ENCODE data around the gene TMTC3.

TMTC3 gene

DNA sequence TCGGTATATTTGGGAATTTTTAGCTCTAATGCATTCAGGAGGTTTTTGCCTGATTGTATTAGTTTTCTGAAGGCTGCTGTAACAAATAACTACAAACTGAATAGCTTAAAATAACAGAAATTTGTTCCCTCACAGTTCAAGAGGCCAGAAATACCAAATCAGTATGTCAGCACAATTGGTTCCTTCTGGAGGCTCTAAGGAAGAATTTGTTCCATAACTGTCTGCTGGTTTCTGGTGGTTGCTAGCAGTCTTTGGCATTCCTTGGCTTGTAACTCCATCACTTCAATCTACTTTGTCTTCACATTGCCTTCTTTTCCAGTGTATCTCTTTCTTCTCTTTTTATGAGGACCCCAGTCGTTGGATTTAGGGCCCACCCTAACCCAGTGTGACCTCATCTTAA is 21.3 kb downstream of the TMTC3 start:
- Histone ChIP-seq H3K36me3 (ENCODE audit: control insufficient read depth, insufficient read depth, low read length) (no peaks in the 10 kb centered on the region; the same call in 1 of the 2 replicates), H3K9me3 (ENCODE audit: control insufficient read depth, insufficient read depth, low read length) (no peaks in the 10 kb centered on the region), H3K27me3 (ENCODE audit: control insufficient read depth, insufficient read depth, low read length) (no peaks in the 10 kb centered on the region), H3K4me3 (ENCODE audit: low read length) (no peak overlapping the region), H3K4me1 (ENCODE audit: control insufficient read depth, insufficient read depth, low read length) (no peaks in the 10 kb centered on the region), H3K27ac (ENCODE audit: low read length) (no peak overlapping the region)
- WGBS (ENCODE audit: insufficient coverage, insufficient read length) = no CpG with 5 or more reads among the region's 2 CpGs
- no peak for DNase-seq (ENCODE audit: low read depth, low spot score)

- WGBS (ENCODE audit: insufficient coverage, insufficient read length) = no CpG with 5 or more reads among the region's 1 CpG
- no peaks in the 10 kb centered on the region for H3K9me3 ChIP-seq (ENCODE audit: control insufficient read depth, insufficient read depth, low read length)
- H3K27me3 ChIP-seq (ENCODE audit: control insufficient read depth, insufficient read depth, low read length) = no peaks in the 10 kb centered on the region
- no peaks in the 10 kb centered on the region; the same call in 1 of the 2 replicates for H3K36me3 ChIP-seq (ENCODE audit: control insufficient read depth, insufficient read depth, low read length)
- H3K4me3 ChIP-seq (ENCODE audit: low read length) = no peak overlapping the region
- DNase-seq (ENCODE audit: low read depth, low spot score) = no peak
- H3K27ac ChIP-seq (ENCODE audit: low read length) = no peak overlapping the region
- no peaks in the 10 kb centered on the region for H3K4me1 ChIP-seq (ENCODE audit: control insufficient read depth, insufficient read depth, low read length)
Measured at GRCh38 chr12:88166179-88166578, 24.1 kb downstream of the TMTC3 start.

DNA sequence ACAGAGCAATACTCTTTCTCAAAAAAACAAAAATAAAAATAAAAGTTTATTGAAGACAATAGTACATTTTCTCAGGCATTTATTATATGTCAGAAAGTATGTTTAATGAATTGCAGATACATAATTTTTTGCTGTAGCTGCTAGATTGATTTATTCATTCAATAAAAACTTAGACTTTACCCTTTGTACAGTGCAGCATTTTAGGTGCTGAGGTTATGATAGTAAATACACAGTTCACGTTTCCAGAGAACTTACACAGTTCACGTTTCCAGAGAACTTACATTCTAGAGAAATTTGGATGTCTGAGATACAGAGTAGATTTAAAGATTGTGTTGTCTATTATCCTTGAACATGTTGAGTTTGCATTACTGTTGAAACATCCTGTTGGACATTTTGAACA is 25.3 kb downstream of the TMTC3 start:
- H3K4me3 ChIP-seq (ENCODE audit: low read length) = no peak overlapping the region
- no CpG with 5 or more reads among the region's 2 CpGs for WGBS (ENCODE audit: insufficient coverage, insufficient read length)
- H3K36me3 ChIP-seq (ENCODE audit: control insufficient read depth, insufficient read depth, low read length) = no peaks in the 10 kb centered on the region; the same call in 1 of the 2 replicates
- no peak for DNase-seq (ENCODE audit: low read depth, low spot score)
- H3K27ac ChIP-seq (ENCODE audit: low read length) = no peak overlapping the region
- no peaks in the 10 kb centered on the region for H3K27me3 ChIP-seq (ENCODE audit: control insufficient read depth, insufficient read depth, low read length)
- no peaks in the 10 kb centered on the region for H3K9me3 ChIP-seq (ENCODE audit: control insufficient read depth, insufficient read depth, low read length)
- no peaks in the 10 kb centered on the region for H3K4me1 ChIP-seq (ENCODE audit: control insufficient read depth, insufficient read depth, low read length)

GRCh38 chr12:88172844-88173407 is 30.8 kb downstream of the TMTC3 start:
- no peak for DNase-seq (ENCODE audit: low read depth, low spot score)
- no peaks in the 10 kb centered on the region for H3K4me1 ChIP-seq (ENCODE audit: control insufficient read depth, insufficient read depth, low read length)
- H3K36me3 ChIP-seq (ENCODE audit: control insufficient read depth, insufficient read depth, low read length) = no peaks in the 10 kb centered on the region; the same call in 1 of the 2 replicates
- no peak overlapping the region for H3K4me3 ChIP-seq (ENCODE audit: low read length)
- no peaks in the 10 kb centered on the region for H3K9me3 ChIP-seq (ENCODE audit: control insufficient read depth, insufficient read depth, low read length)
- no peak overlapping the region for H3K27ac ChIP-seq (ENCODE audit: low read length)
- H3K27me3 ChIP-seq (ENCODE audit: control insufficient read depth, insufficient read depth, low read length) = no peaks in the 10 kb centered on the region

- peaks cover 3% of the 10 kb centered on the region; the same call in 1 of the 2 replicates for H3K36me3 ChIP-seq (ENCODE audit: control insufficient read depth, insufficient read depth, low read length)
Measured at GRCh38 chr12:88175544-88175943, 33.4 kb downstream of the TMTC3 start.

DNA sequence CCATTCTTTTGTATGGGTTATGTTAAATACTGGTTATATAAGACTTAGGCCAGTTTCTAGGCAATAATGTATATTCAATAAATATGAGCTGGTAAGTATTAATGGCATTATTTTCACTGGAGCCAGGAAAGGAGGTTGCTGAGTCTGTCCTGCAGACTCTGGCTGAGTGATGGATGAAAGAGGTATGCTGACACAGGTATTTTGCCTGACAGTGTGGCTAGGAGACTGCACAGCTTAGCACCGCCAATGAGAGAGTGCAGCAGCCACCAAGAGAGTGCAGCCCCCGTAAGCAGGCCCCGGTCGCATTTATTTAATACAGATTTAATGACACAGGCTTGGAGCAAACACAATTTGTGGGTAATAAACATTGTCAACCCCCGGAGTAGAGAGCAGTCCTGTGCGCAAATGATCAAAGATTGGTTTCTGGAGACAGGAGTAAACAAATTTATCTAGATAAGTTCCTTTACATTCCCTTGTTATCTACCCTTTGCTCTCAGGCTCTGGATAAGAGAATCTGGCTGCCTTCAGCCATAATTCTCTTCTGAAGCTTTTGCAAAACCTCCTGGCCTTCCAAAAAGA is 37.4 kb downstream of the TMTC3 start:
- no peaks in the 10 kb centered on the region for H3K4me1 ChIP-seq (ENCODE audit: control insufficient read depth, insufficient read depth, low read length)
- H3K27ac ChIP-seq (ENCODE audit: low read length) = no peak overlapping the region
- H3K27me3 ChIP-seq (ENCODE audit: control insufficient read depth, insufficient read depth, low read length) = no peaks in the 10 kb centered on the region
- H3K36me3 ChIP-seq (ENCODE audit: control insufficient read depth, insufficient read depth, low read length) = peaks cover 5% of the 10 kb centered on the region; the same call in 1 of the 2 replicates
- WGBS (ENCODE audit: insufficient coverage, insufficient read length) = no CpG with 5 or more reads among the region's 6 CpGs
- H3K4me3 ChIP-seq (ENCODE audit: low read length) = no peak overlapping the region
- no peaks in the 10 kb centered on the region for H3K9me3 ChIP-seq (ENCODE audit: control insufficient read depth, insufficient read depth, low read length)
- no peak for DNase-seq (ENCODE audit: low read depth, low spot score)

More at GRCh38 chr12:88175544-88175943, 33.4 kb downstream of the TMTC3 start:
- Histone ChIP-seq H3K27me3 (ENCODE audit: control insufficient read depth, insufficient read depth, low read length) (no peaks in the 10 kb centered on the region), H3K4me1 (ENCODE audit: control insufficient read depth, insufficient read depth, low read length) (no peaks in the 10 kb centered on the region), H3K4me3 (ENCODE audit: low read length) (no peak overlapping the region), H3K27ac (ENCODE audit: low read length) (no peak overlapping the region), H3K9me3 (ENCODE audit: control insufficient read depth, insufficient read depth, low read length) (no peaks in the 10 kb centered on the region)
- DNase-seq (ENCODE audit: low read depth, low spot score) = no peak
- no CpG with 5 or more reads among the region's 3 CpGs for WGBS (ENCODE audit: insufficient coverage, insufficient read length)

GRCh38 chr12:88181881-88182280 is 39.8 kb downstream of the TMTC3 start:
- Histone ChIP-seq H3K4me1 (ENCODE audit: control insufficient read depth, insufficient read depth, low read length) (no peaks in the 10 kb centered on the region), H3K4me3 (ENCODE audit: low read length) (no peak overlapping the region), H3K27me3 (ENCODE audit: control insufficient read depth, insufficient read depth, low read length) (no peaks in the 10 kb centered on the region), H3K9me3 (ENCODE audit: control insufficient read depth, insufficient read depth, low read length) (no peaks in the 10 kb centered on the region), H3K36me3 (ENCODE audit: control insufficient read depth, insufficient read depth, low read length) (peaks cover 5% of the 10 kb centered on the region; the same call in 1 of the 2 replicates), H3K27ac (ENCODE audit: low read length) (no peak overlapping the region)
- no peak for DNase-seq (ENCODE audit: low read depth, low spot score)
- no CpG with 5 or more reads among the region's 3 CpGs for WGBS (ENCODE audit: insufficient coverage, insufficient read length)

GRCh38 chr12:88182416-88182815 is 40.3 kb downstream of the TMTC3 start:
- H3K27me3 ChIP-seq (ENCODE audit: control insufficient read depth, insufficient read depth, low read length) = no peaks in the 10 kb centered on the region
- no CpG with 5 or more reads among the region's 3 CpGs for WGBS (ENCODE audit: insufficient coverage, insufficient read length)
- no peaks in the 10 kb centered on the region for H3K4me1 ChIP-seq (ENCODE audit: control insufficient read depth, insufficient read depth, low read length)
- no peaks in the 10 kb centered on the region for H3K9me3 ChIP-seq (ENCODE audit: control insufficient read depth, insufficient read depth, low read length)
- no peak overlapping the region for H3K27ac ChIP-seq (ENCODE audit: low read length)
- peaks cover 5% of the 10 kb centered on the region; the same call in 1 of the 2 replicates for H3K36me3 ChIP-seq (ENCODE audit: control insufficient read depth, insufficient read depth, low read length)
- no peak for DNase-seq (ENCODE audit: low read depth, low spot score)
- no peak overlapping the region for H3K4me3 ChIP-seq (ENCODE audit: low read length)

GRCh38 chr12:88184196-88184595 is 42.1 kb downstream of the TMTC3 start:
- Histone ChIP-seq H3K36me3 (ENCODE audit: control insufficient read depth, insufficient read depth, low read length) (peaks cover 5% of the 10 kb centered on the region; the same call in 1 of the 2 replicates), H3K27ac (ENCODE audit: low read length) (no peak overlapping the region), H3K4me1 (ENCODE audit: control insufficient read depth, insufficient read depth, low read length) (no peaks in the 10 kb centered on the region), H3K9me3 (ENCODE audit: control insufficient read depth, insufficient read depth, low read length) (no peaks in the 10 kb centered on the region), H3K27me3 (ENCODE audit: control insufficient read depth, insufficient read depth, low read length) (no peaks in the 10 kb centered on the region), H3K4me3 (ENCODE audit: low read length) (no peak overlapping the region)
- DNase-seq (ENCODE audit: low read depth, low spot score) = no peak
- WGBS (ENCODE audit: insufficient coverage, insufficient read length) = no CpG with 5 or more reads among the region's 3 CpGs

DNA sequence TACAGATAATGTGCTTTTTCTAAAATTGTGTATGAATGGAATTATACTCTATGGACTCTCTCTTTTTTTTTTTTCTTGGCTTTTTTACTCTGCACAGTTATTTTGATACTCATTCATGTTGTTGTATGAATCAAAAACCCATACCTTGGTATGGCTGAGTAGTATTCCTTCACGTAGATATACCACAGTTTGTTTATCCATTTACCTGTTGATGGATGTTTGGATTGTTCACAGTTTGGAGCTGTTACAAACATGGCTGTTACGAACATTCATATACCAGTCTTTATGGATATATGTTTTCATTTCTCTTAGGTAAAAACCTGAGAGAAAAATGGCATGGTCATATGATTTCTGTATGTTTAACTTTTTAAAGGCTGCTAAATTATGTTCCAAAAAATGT is 43.2 kb downstream of the TMTC3 start:
- no peaks in the 10 kb centered on the region for H3K27me3 ChIP-seq (ENCODE audit: control insufficient read depth, insufficient read depth, low read length)
- no CpG with 5 or more reads among the region's 2 CpGs for WGBS (ENCODE audit: insufficient coverage, insufficient read length)
- H3K4me1 ChIP-seq (ENCODE audit: control insufficient read depth, insufficient read depth, low read length) = no peaks in the 10 kb centered on the region
- H3K4me3 ChIP-seq (ENCODE audit: low read length) = no peak overlapping the region
- no peaks in the 10 kb centered on the region for H3K9me3 ChIP-seq (ENCODE audit: control insufficient read depth, insufficient read depth, low read length)
- no peak overlapping the region for H3K27ac ChIP-seq (ENCODE audit: low read length)
- DNase-seq (ENCODE audit: low read depth, low spot score) = no peak
- H3K36me3 ChIP-seq (ENCODE audit: control insufficient read depth, insufficient read depth, low read length) = peaks cover 2% of the 10 kb centered on the region; the same call in 1 of the 2 replicates

- Histone ChIP-seq H3K27me3 (ENCODE audit: control insufficient read depth, insufficient read depth, low read length) (no peaks in the 10 kb centered on the region), H3K36me3 (ENCODE audit: control insufficient read depth, insufficient read depth, low read length) (0 out of 2 replicates have a peak, but pooled peaks cover 2% of the 10 kb centered on the region), H3K27ac (ENCODE audit: low read length) (no peak overlapping the region), H3K9me3 (ENCODE audit: control insufficient read depth, insufficient read depth, low read length) (no peaks in the 10 kb centered on the region), H3K4me3 (ENCODE audit: low read length) (no peak overlapping the region), H3K4me1 (ENCODE audit: control insufficient read depth, insufficient read depth, low read length) (no peaks in the 10 kb centered on the region)
- DNase-seq (ENCODE audit: low read depth, low spot score) = no peak
Measured at GRCh38 chr12:88185988-88186387, 43.9 kb downstream of the TMTC3 start.

Measured in iPS DF 6.9 (cell line).